ENCODE data around the gene MCM5.

MCM5 gene

GRCh38 chr22:35439365-35439717, 39.4 kb downstream of the MCM5 start:
- TF ChIP-seq TAF1 (IDR thresholded peaks at IDR 0.05; ENCODE audit: borderline replicate concordance, low read depth, low read length) (no peak), POLR2AphosphoS5 (IDR thresholded peaks at IDR 0.05; ENCODE audit: low read depth, low read length) (no peak), POLR2A (IDR thresholded peaks at IDR 0.05; ENCODE audit: low read depth, low read length) (no peak)
- no peak for FAIRE-seq
- no peak for DNase-seq (ENCODE audit: insufficient read length)

DNA sequence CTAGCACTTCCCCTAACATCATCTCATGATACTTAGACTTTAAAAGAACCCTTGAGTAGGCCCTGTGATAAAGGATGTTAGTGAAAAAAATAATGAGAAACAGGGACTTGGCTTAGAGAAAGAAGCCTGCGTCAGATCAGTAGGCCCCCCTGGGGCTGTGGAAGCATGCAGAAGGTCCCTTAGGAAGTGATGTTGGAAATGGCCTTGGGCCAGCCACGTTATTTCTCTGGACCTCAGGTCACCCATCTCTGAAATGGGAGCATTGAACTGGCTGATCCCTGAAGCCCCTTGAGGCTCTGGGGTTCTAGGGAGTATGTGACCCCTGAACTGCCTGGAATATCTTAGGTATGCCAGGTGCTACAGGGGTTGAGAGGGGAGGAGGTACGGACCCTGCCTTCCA, 40.2 kb downstream of the MCM5 start:
- DNase-seq (ENCODE audit: insufficient read length) (no peak), FAIRE-seq (no peak)
- TF ChIP-seq POLR2AphosphoS5 (IDR thresholded peaks at IDR 0.05; ENCODE audit: low read depth, low read length) (no peak), TAF1 (IDR thresholded peaks at IDR 0.05; ENCODE audit: borderline replicate concordance, low read depth, low read length) (no peak), POLR2A (IDR thresholded peaks at IDR 0.05; ENCODE audit: low read depth, low read length) (no peak)

DNA sequence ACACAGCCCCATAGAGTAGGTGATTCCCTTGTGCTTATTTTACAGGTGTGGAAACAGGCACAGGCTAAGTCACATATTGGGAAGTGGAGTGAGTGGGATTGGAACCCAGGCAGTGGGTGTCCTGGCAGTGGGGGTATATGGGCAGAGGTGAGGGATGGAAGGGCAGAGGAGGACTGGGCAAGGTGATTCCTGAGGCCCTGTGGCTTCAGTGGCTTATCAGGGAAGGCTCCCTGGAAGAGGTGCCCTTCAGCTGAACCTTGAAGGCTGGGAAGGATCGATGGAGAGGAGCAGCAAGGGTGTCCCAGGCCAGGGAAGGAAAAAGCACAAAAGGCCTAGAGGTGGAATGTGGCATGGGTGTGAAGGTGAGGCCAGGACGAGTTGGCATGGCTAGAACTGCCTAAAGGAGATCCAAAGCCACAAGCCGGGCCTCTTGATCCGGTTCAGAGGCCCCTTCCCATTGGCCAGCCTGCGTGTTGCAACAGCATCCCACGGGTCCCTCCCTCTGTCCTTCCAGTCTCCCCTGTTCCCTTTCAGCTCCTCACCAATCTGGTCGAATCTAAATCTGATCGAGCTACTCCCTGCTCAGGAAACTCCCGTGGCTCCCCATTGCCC, 41.7 kb downstream of the MCM5 start:
- TF ChIP-seq POLR2A (IDR thresholded peaks at IDR 0.05; ENCODE audit: low read depth, low read length) (no peak), TAF1 (IDR thresholded peaks at IDR 0.05; ENCODE audit: borderline replicate concordance, low read depth, low read length) (no peak), POLR2AphosphoS5 (IDR thresholded peaks at IDR 0.05; ENCODE audit: low read depth, low read length) (no peak)
- no peak for FAIRE-seq
- DNase-seq (ENCODE audit: insufficient read length): no peak

- DNase-seq (ENCODE audit: insufficient read length): no peak
- FAIRE-seq: no peak
- no peak for TF ChIP-seq POLR2A (IDR thresholded peaks at IDR 0.05; ENCODE audit: low read depth, low read length)
- no peak for TF ChIP-seq POLR2AphosphoS5 (IDR thresholded peaks at IDR 0.05; ENCODE audit: low read depth, low read length)
- TF ChIP-seq TAF1 (IDR thresholded peaks at IDR 0.05; ENCODE audit: borderline replicate concordance, low read depth, low read length): no peak
Observed at GRCh38 chr22:35442471-35442870, 42.5 kb downstream of the MCM5 start.

DNA sequence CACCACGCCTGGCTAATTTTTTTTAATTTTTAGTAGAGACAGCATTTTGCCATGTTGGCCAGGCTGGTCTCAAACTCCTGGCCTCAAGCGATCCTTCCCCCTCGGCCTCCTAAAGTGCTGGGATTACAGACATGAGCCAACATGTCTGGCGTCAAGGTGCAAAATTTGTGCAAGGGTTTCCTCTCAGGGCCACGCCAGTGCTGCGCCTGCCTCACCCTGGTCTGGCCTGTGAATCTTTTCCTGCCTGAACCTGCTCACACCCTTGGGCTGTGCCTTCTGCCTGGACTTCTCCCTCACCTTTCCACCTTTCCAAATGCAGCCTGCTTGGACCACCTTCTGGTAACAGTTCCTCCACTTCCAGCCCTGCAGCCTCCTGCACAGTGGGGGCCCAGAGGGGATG, 43.4 kb downstream of the MCM5 start:
- TF ChIP-seq TAF1 (IDR thresholded peaks at IDR 0.05; ENCODE audit: borderline replicate concordance, low read depth, low read length) (no peak), POLR2AphosphoS5 (IDR thresholded peaks at IDR 0.05; ENCODE audit: low read depth, low read length) (no peak), POLR2A (IDR thresholded peaks at IDR 0.05; ENCODE audit: low read depth, low read length) (no peak)
- no peak for DNase-seq (ENCODE audit: insufficient read length)

GRCh38 chr22:35443790-35444684, 44.1 kb downstream of the MCM5 start:
- DNase-seq (ENCODE audit: insufficient read length) (no peak), FAIRE-seq (no peak)
- TF ChIP-seq POLR2A (IDR thresholded peaks at IDR 0.05; ENCODE audit: low read depth, low read length): no peak

More for the DNA sequence above, 43.4 kb downstream of the MCM5 start:
- no peak for FAIRE-seq

GRCh38 chr22:35444685-35445399, 44.9 kb downstream of the MCM5 start:
- TF ChIP-seq POLR2A (IDR thresholded peaks at IDR 0.05; ENCODE audit: low read depth, low read length) (no peak), TAF1 (IDR thresholded peaks at IDR 0.05; ENCODE audit: borderline replicate concordance, low read depth, low read length) (no peak), POLR2AphosphoS5 (IDR thresholded peaks at IDR 0.05; ENCODE audit: low read depth, low read length) (no peak)
- FAIRE-seq: no peak

GRCh38 chr22:35445933-35446332, 46.0 kb downstream of the MCM5 start:
- no peak for DNase-seq (ENCODE audit: insufficient read length)
- FAIRE-seq: no peak
- TF ChIP-seq POLR2AphosphoS5 (IDR thresholded peaks at IDR 0.05; ENCODE audit: low read depth, low read length): no peak
- TF ChIP-seq POLR2A (IDR thresholded peaks at IDR 0.05; ENCODE audit: low read depth, low read length): no peak
- TF ChIP-seq TAF1 (IDR thresholded peaks at IDR 0.05; ENCODE audit: borderline replicate concordance, low read depth, low read length): no peak

More at GRCh38 chr22:35444685-35445399, 44.9 kb downstream of the MCM5 start:
- no peak for DNase-seq (ENCODE audit: insufficient read length)

- FAIRE-seq (no peak), DNase-seq (ENCODE audit: insufficient read length) (no peak)
- TF ChIP-seq POLR2A (IDR thresholded peaks at IDR 0.05; ENCODE audit: low read depth, low read length): no peak
- TF ChIP-seq TAF1 (IDR thresholded peaks at IDR 0.05; ENCODE audit: borderline replicate concordance, low read depth, low read length): no peak
- no peak for TF ChIP-seq POLR2AphosphoS5 (IDR thresholded peaks at IDR 0.05; ENCODE audit: low read depth, low read length)
Observed at GRCh38 chr22:35446365-35446764, 46.4 kb downstream of the MCM5 start.

- FAIRE-seq: no peak
- no peak for TF ChIP-seq POLR2A (IDR thresholded peaks at IDR 0.05; ENCODE audit: low read depth, low read length)
- TF ChIP-seq TAF1 (IDR thresholded peaks at IDR 0.05; ENCODE audit: borderline replicate concordance, low read depth, low read length): no peak
- no peak for TF ChIP-seq POLR2AphosphoS5 (IDR thresholded peaks at IDR 0.05; ENCODE audit: low read depth, low read length)
- DNase-seq (ENCODE audit: insufficient read length): no peak
Observed at GRCh38 chr22:35448523-35448922, 48.6 kb downstream of the MCM5 start.

GRCh38 chr22:35449829-35450689, 50.1 kb downstream of the MCM5 start:
- no peak for TF ChIP-seq POLR2A (IDR thresholded peaks at IDR 0.05; ENCODE audit: low read depth, low read length)
- TF ChIP-seq POLR2AphosphoS5 (IDR thresholded peaks at IDR 0.05; ENCODE audit: low read depth, low read length): no peak
- no peak for TF ChIP-seq TAF1 (IDR thresholded peaks at IDR 0.05; ENCODE audit: borderline replicate concordance, low read depth, low read length)
- FAIRE-seq (no peak), DNase-seq (ENCODE audit: insufficient read length) (no peak)
